ENCODE measurements around the gene KRTAP10-10. TPM values are rescaled to one million over a fixed set of nuclear protein-coding genes. Genes with fewer than 3 reads are reported as not detected.

Gene KRTAP10-10
- total RNA-seq, 2 experiments from 2014 or later, result not detected

DNA sequence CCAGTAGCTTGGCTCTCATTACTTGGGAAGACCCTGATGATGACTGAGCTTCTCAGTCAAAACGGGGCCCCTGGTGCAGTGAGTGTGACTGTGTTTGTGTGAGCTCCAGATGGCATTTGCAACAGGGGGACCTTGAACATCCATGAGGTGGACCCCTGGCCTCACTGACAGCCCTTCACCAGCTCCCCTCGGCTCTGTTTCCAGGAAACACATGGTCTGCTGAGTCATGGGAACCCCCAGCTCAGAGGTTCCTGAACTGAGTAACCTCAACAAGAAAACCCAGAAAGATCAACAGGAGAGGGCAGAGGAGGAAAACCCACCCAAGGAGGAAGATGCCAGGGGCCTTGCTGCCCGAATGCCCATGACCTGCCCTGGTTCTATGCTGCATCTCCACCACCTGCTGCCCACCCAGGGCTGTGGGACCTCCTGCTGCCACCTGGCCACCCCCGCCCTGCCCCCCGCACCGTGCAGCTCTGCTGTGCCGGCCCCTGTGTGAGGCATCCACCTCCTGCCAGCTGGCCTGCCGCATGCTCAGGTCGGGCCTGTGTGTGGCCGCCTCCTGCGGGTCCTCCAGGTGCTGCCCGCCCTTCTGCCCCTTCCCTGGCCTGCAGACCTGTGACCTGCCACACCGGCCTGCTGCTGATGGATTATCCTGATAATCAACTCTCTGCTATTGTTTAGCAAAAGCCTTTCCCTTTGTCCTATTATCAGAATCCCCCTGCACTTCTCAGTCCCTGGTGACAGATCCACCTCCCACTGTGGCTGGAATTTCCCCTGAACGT is 49.0 kb downstream of the KRTAP10-10 start:
- H3K4me1 Mint-ChIP-seq (ENCODE audit: low read depth), result peaks cover 6% of the 10 kb centered on the region
- H3K4me3 Mint-ChIP-seq, result no peak overlapping the region

GRCh38 chr21:44686843-44687561 is 49.8 kb downstream of the KRTAP10-10 start:
- ChIA-PET CTCF (no interaction called here), POLR2A (no interaction called here)
- peaks cover 9% of the 10 kb centered on the region for H3K27me3 Mint-ChIP-seq
- no peaks in the 10 kb centered on the region for H3K36me3 Mint-ChIP-seq
- intact Hi-C loops (cut with micrococcal nuclease), result no loop called here
- H3K9me3 Mint-ChIP-seq, result peaks cover under 1% of the 10 kb centered on the region
- H3K4me3 Mint-ChIP-seq, result no peak overlapping the region
- peaks cover 9% of the 10 kb centered on the region for H3K4me1 Mint-ChIP-seq (ENCODE audit: low read depth)
- H3K27ac Mint-ChIP-seq, result no peak overlapping the region
- DNase-seq, result no peak

More for the DNA sequence above, 49.0 kb downstream of the KRTAP10-10 start:
- CTCF ChIA-PET, result no interaction called here
- Mint-ChIP-seq H3K27me3 (peaks cover 9% of the 10 kb centered on the region), H3K27ac (no peak overlapping the region), H3K9me3 (no peaks in the 10 kb centered on the region), H3K36me3 (no peaks in the 10 kb centered on the region)
- POLR2A ChIA-PET, result no interaction called here
- no peak for DNase-seq
- intact Hi-C loops (cut with micrococcal nuclease), result no loop called here

- no peak for DNase-seq
- POLR2A ChIA-PET, result no interaction called here
- CTCF ChIA-PET, result no interaction called here
- H3K36me3 Mint-ChIP-seq, result peaks cover 4% of the 10 kb centered on the region
- H3K4me1 Mint-ChIP-seq (ENCODE audit: low read depth), result peaks cover 9% of the 10 kb centered on the region
- no peak overlapping the region for H3K27ac Mint-ChIP-seq
- H3K4me3 Mint-ChIP-seq, result no peak overlapping the region
- peaks cover 7% of the 10 kb centered on the region for H3K9me3 Mint-ChIP-seq
- H3K27me3 Mint-ChIP-seq, result peaks cover 9% of the 10 kb centered on the region
- intact Hi-C loops (cut with micrococcal nuclease), result no loop called here
These were observed 50.5 kb downstream of the KRTAP10-10 start for GRCh38 chr21:44687671-44688070.

Other genes with a start within 250 kb of the KRTAP10-10 start
- 1 to 10 TPM; 2.6 to 2.8 TPM for gene LRRC3, start 181.8 kb upstream of the KRTAP10-10 start, total RNA-seq
- not detected for gene KRTAP10-1, start 97.2 kb upstream of the KRTAP10-10 start, total RNA-seq
- gene KRTAP10-2, start 85.9 kb upstream of the KRTAP10-10 start, total RNA-seq, result not detected
- not detected for gene KRTAP10-3, start 78.6 kb upstream of the KRTAP10-10 start, total RNA-seq
- not detected for gene KRTAP10-4, start 63.6 kb upstream of the KRTAP10-10 start, total RNA-seq
- not detected for gene KRTAP10-5, start 56.8 kb upstream of the KRTAP10-10 start, total RNA-seq
- gene KRTAP10-6, start 44.9 kb upstream of the KRTAP10-10 start, total RNA-seq, result not detected
- not detected for gene KRTAP10-7, start 36.8 kb upstream of the KRTAP10-10 start, total RNA-seq
- gene KRTAP10-8, start 25.3 kb upstream of the KRTAP10-10 start, total RNA-seq, result not detected
- gene KRTAP10-9, start 10.3 kb upstream of the KRTAP10-10 start, total RNA-seq, result not detected
- not detected for gene KRTAP10-11, start 9.1 kb downstream of the KRTAP10-10 start, total RNA-seq
- gene KRTAP12-4, start 17.3 kb downstream of the KRTAP10-10 start, total RNA-seq, result not detected
- not detected for gene KRTAP12-3, start 20.6 kb downstream of the KRTAP10-10 start, total RNA-seq
- gene KRTAP12-2, start 29.6 kb downstream of the KRTAP10-10 start, total RNA-seq, result not detected
- not detected for gene KRTAP12-1, start 44.8 kb downstream of the KRTAP10-10 start, total RNA-seq
- gene KRTAP10-12, start 59.8 kb downstream of the KRTAP10-10 start, total RNA-seq, result not detected
- not detected for gene TSPEAR, start 74.2 kb downstream of the KRTAP10-10 start, total RNA-seq
- 10 to 100 TPM; 87.6 to 96.0 TPM for gene UBE2G2, start 164.5 kb downstream of the KRTAP10-10 start, total RNA-seq
- gene SUMO3, start 180.7 kb downstream of the KRTAP10-10 start, total RNA-seq, result 10 to 100 TPM; 77.2 to 77.6 TPM
- 10 to 100 TPM; 43.0 to 44.4 TPM for gene PTTG1IP, start 236.3 kb downstream of the KRTAP10-10 start, total RNA-seq